GM21423 (cell line): ENCODE data around the gene SUSD6.

Source experiments
- ATAC-seq: cut with Tn5 transposase; IDR thresholded peaks from one replicate; pipeline ENCODE4 v1.9.1; 2021; ENCODE audit warnings: mild to moderate bottlenecking, moderate library complexity; ENCODE audit not compliant: unreplicated experiment

The SUSD6 gene

GRCh38 chr14:69611172-69612013, at the start of gene SUSD6:
Gene SUSD6, plus strand, starts transcription at chr14:69611596. Its CDS starts 46,997 bp downstream, at chr14:69658593.
- peak; percentile 45 for ATAC-seq

DNA sequence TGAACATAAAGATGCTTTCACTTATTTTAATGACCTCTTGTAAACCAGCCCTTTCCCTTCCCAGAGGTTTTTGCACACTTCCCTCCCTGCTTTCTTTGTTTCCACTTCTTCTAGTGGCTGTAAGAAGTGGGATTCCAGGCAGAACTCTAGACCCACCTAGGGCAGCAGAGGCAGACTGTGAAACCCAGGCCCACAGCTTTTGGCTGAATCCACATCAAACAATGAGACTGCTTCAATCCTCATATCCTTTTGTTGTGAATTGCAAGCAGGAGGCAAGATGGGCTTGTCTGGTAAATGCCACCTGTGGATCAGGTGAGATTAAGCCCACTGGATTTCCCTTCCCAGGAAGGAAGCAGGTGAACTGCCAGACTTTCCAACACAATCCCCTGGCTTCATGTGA, 49.5 kb upstream of the SUSD6 start:
- no peak for ATAC-seq

- no peak for ATAC-seq
Observed at GRCh38 chr14:69567563-69567962, 43.8 kb upstream of the SUSD6 start.

DNA sequence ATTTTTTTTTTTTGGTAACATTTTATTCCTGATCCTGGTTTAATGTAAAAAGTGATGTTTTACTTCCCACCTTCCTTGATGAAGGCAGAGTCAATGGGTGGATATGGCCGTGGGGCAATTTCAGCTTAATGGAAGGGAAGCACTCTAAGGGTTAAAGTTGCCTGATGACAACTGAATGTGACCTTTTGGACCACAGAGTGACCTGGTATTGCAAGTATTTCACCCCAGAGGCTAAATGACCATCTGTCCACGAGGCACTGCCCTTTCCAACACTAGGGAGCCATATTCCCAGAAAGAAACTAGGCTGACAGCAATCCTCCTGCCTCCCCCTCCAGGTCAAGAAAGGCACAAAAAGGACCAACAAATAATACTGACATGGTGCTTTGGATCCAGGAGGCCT, 41.5 kb upstream of the SUSD6 start:
- ATAC-seq = no peak

- no peak for ATAC-seq
Observed at GRCh38 chr14:69570836-69571330, 40.5 kb upstream of the SUSD6 start.

GRCh38 chr14:69571449-69572029, 39.9 kb upstream of the SUSD6 start:
- no peak for ATAC-seq

GRCh38 chr14:69572030-69572840, 39.2 kb upstream of the SUSD6 start:
- no peak for ATAC-seq

GRCh38 chr14:69572841-69573135, 38.6 kb upstream of the SUSD6 start:
- no peak for ATAC-seq

GRCh38 chr14:69573205-69573830, 38.1 kb upstream of the SUSD6 start:
- ATAC-seq = no peak

DNA sequence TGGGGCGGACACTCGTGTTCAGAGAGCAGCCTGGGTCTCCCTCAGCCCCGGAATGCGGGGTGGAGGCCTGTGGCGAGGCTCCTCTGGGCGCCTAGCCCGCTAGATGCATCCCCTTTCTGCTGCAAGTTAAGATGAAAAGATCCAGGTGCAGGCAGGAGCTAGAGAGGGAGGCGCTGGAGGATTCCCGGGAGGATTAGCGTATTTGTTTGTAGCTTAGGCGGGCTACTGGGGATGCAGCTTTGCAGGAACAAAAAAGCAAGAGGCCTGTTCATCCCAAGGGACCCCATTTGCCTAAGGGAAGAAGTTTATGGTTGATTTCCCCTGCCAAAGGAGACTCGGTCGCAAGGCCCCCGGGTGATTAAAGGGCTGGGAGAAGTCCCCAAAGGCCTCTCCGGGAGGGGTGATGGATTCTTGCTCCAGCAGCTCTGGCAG, 37.5 kb upstream of the SUSD6 start:
- no peak for ATAC-seq

GRCh38 chr14:69574263-69574953, 37.0 kb upstream of the SUSD6 start, which contains the start of gene CCDC177:
Gene CCDC177, minus strand, starts transcription at chr14:69574871. Its CDS starts 1,249 bp downstream, at chr14:69573622.
- ATAC-seq = no peak

DNA sequence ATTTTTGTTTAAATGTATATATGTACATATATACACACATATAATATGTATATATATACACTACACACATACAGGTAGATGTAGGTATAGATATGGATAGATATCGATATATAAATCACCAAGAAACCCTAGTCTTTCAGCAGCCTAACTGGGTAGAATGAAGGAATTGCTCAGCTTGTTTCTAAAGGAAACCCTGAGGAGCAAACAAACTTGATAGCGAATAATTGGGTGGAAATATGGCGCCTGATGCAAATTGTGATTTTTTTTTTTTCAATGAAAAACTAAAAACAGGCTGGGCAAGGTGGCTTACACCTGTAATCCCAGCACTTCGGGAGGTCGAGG, 36.5 kb upstream of the SUSD6 start:
- ATAC-seq = no peak

- no peak for ATAC-seq
Observed at GRCh38 chr14:69579476-69579875, 31.9 kb upstream of the SUSD6 start.

GRCh38 chr14:69580009-69580577, 31.3 kb upstream of the SUSD6 start:
- no peak for ATAC-seq

DNA sequence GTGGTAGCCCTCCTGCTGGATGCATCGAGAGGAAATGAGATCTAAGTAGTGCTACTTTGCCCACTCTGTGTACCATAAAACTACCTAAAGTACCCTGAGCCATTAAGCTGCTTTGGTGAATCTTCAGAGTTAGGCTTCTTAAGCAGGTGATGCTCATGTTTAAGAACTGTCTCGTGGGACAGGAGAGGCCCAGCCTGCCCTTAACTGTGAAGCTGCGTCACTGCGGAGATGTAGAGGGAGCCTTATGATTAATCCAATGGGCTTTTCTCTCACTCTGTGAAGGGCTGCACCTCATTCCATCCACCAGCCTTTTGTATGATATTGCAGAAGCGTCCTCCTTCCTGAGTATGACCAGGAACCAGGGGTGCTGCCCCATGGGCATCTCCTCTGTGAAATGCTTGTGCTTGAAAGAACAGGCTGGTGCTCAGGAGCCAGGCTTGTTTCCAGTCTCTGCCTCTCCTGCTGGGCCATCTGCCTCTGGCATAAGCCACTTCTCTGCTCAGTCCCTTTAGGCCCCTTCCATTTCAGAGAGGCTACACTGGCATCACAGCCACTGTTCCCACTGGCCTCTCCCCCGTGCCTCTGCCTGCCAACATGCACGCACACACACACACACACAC, 30.0 kb upstream of the SUSD6 start:
- ATAC-seq = no peak

GRCh38 chr14:69582212-69582611, 29.2 kb upstream of the SUSD6 start:
- ATAC-seq = no peak

GRCh38 chr14:69582829-69583228, 28.6 kb upstream of the SUSD6 start:
- no peak for ATAC-seq

- ATAC-seq = no peak
Observed at GRCh38 chr14:69584389-69584788, 27.0 kb upstream of the SUSD6 start.

DNA sequence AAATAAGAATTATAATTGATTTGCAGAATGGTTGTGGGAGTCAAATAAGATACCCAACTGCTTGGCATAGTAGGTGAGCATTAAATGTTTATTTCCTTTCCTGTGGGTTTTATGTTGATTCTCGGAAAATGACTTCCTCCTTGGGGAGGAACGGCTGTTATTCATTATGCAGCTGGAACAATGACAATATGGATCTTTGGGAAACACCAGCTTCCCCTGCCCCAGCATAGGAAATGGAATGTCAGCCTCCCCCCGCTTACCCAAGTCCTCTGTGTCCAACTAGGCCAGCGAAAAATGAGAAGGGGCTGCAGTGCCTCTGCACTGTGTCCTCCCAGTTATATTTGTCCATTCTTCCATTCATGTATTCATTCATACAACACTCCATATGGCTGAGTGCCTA, 25.0 kb upstream of the SUSD6 start:
- no peak for ATAC-seq

- no peak for ATAC-seq
Observed at GRCh38 chr14:69587389-69587788, 24.0 kb upstream of the SUSD6 start.
